Endothelial cell (in vitro differentiated cells): Measurements from ENCODE around the gene RNF20. TPM values are rescaled to one million over a fixed set of nuclear protein-coding genes. Genes with fewer than 3 reads are reported as not detected.

Source experiments
- DNase-seq: peaks from one replicate; pipeline ENCODE4 v3.0.0; 2021; ENCODE audit warnings: low spot score
- H3K27ac Mint-ChIP-seq: one replicate; pipeline ENCODE4 v1.8.0; 2021; ENCODE audit warnings: mixed read lengths, inconsistent platforms; ENCODE audit not compliant: unreplicated experiment
- H3K27me3 Mint-ChIP-seq: one replicate; pipeline ENCODE4 v1.8.0; 2021; ENCODE audit warnings: mild to moderate bottlenecking, moderate library complexity, mixed read lengths, inconsistent platforms; ENCODE audit not compliant: unreplicated experiment
- H3K36me3 Mint-ChIP-seq: one replicate; pipeline ENCODE4 v1.8.0; 2021; ENCODE audit warnings: mild to moderate bottlenecking, low read depth, mixed read lengths, inconsistent platforms; ENCODE audit not compliant: unreplicated experiment
- H3K4me1 Mint-ChIP-seq: one replicate; pipeline ENCODE4 v1.8.0; 2021; ENCODE audit warnings: mild to moderate bottlenecking, mixed read lengths, inconsistent platforms; ENCODE audit not compliant: unreplicated experiment
- H3K4me3 Mint-ChIP-seq: one replicate; pipeline ENCODE4 v1.8.0; 2021; ENCODE audit warnings: mild to moderate bottlenecking, mixed read lengths, inconsistent platforms; ENCODE audit not compliant: unreplicated experiment
- H3K9me3 Mint-ChIP-seq: one replicate; pipeline ENCODE4 v1.8.0; 2021; ENCODE audit warnings: mixed read lengths, inconsistent platforms; ENCODE audit not compliant: unreplicated experiment
- total RNA-seq: library from RNA; stranded (reverse); fragmentation: NEBNext Ultra II Directional; extraction: Animal tissue kit (Norgen Biotek cat#: 25700); gene quantifications from one replicate; pipeline ENCODE4 v1.2.1, GENCODE V29; 2021; ENCODE audit not compliant: unreplicated experiment
- TF ChIP-seq, protein P1 (sequence below): fragments of 200-600 bp; sonication (generic); IDR thresholded peaks from one replicate; pipeline ENCODE4 v1.5.0; 2021; ENCODE audit warnings: antibody characterized with exemption; ENCODE audit not compliant: unreplicated experiment

RNF20 gene
- total RNA-seq, 1 donor from 2014 or later = 46.1 TPM

GRCh38 chr9:101487443-101487840, 46.2 kb upstream of the RNF20 start:
- TF ChIP-seq, protein P1, sequence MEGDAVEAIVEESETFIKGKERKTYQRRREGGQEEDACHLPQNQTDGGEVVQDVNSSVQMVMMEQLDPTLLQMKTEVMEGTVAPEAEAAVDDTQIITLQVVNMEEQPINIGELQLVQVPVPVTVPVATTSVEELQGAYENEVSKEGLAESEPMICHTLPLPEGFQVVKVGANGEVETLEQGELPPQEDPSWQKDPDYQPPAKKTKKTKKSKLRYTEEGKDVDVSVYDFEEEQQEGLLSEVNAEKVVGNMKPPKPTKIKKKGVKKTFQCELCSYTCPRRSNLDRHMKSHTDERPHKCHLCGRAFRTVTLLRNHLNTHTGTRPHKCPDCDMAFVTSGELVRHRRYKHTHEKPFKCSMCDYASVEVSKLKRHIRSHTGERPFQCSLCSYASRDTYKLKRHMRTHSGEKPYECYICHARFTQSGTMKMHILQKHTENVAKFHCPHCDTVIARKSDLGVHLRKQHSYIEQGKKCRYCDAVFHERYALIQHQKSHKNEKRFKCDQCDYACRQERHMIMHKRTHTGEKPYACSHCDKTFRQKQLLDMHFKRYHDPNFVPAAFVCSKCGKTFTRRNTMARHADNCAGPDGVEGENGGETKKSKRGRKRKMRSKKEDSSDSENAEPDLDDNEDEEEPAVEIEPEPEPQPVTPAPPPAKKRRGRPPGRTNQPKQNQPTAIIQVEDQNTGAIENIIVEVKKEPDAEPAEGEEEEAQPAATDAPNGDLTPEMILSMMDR = no peak
- no peak for DNase-seq
- Mint-ChIP-seq H3K4me3 (peak overlapping the region; percentile 92), H3K27me3 (peaks cover 7% of the 10 kb centered on the region), H3K9me3 (no peaks in the 10 kb centered on the region), H3K27ac (peak overlapping the region; percentile 78), H3K4me1 (peaks cover 22% of the 10 kb centered on the region), H3K36me3 (peaks cover 3% of the 10 kb centered on the region)

GRCh38 chr9:101495810-101496209, 37.8 kb upstream of the RNF20 start:
- Mint-ChIP-seq H3K27me3 (peaks cover 1% of the 10 kb centered on the region), H3K9me3 (no peaks in the 10 kb centered on the region), H3K27ac (peak overlapping the region; percentile 98), H3K4me3 (no peak overlapping the region), H3K36me3 (no peaks in the 10 kb centered on the region), H3K4me1 (peaks cover 9% of the 10 kb centered on the region)
- TF ChIP-seq, protein P1 = no peak
- DNase-seq = no peak

- Mint-ChIP-seq H3K27me3 (peaks cover 1% of the 10 kb centered on the region), H3K9me3 (no peaks in the 10 kb centered on the region), H3K27ac (no peak overlapping the region), H3K36me3 (no peaks in the 10 kb centered on the region), H3K4me1 (peaks cover 9% of the 10 kb centered on the region), H3K4me3 (no peak overlapping the region)
- no peak for DNase-seq
- TF ChIP-seq, protein P1 = no peak
Measured at GRCh38 chr9:101498323-101498722, 35.3 kb upstream of the RNF20 start.

GRCh38 chr9:101504188-101504587, 29.5 kb upstream of the RNF20 start:
- no peak overlapping the region for H3K4me3 Mint-ChIP-seq
- H3K36me3 Mint-ChIP-seq = no peaks in the 10 kb centered on the region
- H3K9me3 Mint-ChIP-seq = no peaks in the 10 kb centered on the region
- TF ChIP-seq, protein P1 = no peak
- no peak overlapping the region for H3K27ac Mint-ChIP-seq
- DNase-seq = no peak
- H3K27me3 Mint-ChIP-seq = no peaks in the 10 kb centered on the region
- peaks cover 4% of the 10 kb centered on the region for H3K4me1 Mint-ChIP-seq

DNA sequence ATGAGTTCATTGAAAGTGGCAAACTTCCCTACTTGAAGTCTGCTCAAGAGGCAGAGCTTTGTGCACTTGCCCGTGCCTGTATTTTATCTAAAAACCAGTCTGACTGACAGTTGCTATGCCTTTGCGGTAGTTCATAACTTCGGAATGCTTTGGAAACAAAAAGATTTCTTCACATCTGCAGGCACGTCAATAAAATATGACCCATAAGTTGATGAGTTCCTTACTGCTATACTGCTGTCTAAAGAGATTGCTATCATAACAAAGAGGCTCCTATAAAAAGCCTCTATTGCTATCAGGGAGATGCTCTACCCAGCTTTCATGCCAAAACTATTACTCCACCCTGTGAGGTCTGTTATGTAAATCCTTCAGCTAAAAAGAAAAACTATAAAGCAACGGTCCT, 25.4 kb upstream of the RNF20 start:
- H3K4me1 Mint-ChIP-seq = peaks cover 10% of the 10 kb centered on the region
- H3K36me3 Mint-ChIP-seq = no peaks in the 10 kb centered on the region
- peaks cover 2% of the 10 kb centered on the region for H3K27me3 Mint-ChIP-seq
- H3K9me3 Mint-ChIP-seq = no peaks in the 10 kb centered on the region
- TF ChIP-seq, protein P1 = no peak
- no peak overlapping the region for H3K27ac Mint-ChIP-seq
- H3K4me3 Mint-ChIP-seq = no peak overlapping the region
- DNase-seq = no peak
